Activated gamma-delta T cell (primary cell): ENCODE results near the gene MIA2.
"Not testable (repeated sequence)": the region's sequence is repeated elsewhere in the genome, so short reads cannot be mapped to it uniquely, and the experiment has no call there.

Experiments used
- DNase-seq: peaks from one replicate; lab custom pipeline; 2025; lab: John Stamatoyannopoulos, UW

Gene MIA2

GRCh38 chr14:39341126-39341525, 107.4 kb downstream of the MIA2 start:
- not testable (repeated sequence) for DNase-seq

DNA sequence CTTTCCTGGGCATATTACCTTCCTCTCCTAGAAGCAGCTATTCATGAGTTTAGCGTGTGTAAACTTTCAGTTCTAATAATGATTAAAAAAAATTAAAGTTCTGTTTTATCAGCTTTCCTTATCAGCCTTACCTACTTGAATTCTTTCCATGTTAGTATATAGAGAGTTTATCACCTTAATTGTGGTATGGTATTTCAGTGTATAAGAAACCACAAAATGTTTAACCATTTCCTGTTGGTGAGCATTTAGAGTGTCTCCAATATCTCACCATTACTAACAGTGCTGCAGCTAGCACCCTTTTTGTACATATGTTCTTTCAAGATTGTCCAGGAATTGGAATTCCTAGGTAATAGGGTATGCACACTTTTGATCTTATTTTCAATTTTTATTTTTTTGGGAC, 109.1 kb downstream of the MIA2 start:
- DNase-seq, result no peak

GRCh38 chr14:39343614-39344013, 109.9 kb downstream of the MIA2 start:
- no peak for DNase-seq

DNA sequence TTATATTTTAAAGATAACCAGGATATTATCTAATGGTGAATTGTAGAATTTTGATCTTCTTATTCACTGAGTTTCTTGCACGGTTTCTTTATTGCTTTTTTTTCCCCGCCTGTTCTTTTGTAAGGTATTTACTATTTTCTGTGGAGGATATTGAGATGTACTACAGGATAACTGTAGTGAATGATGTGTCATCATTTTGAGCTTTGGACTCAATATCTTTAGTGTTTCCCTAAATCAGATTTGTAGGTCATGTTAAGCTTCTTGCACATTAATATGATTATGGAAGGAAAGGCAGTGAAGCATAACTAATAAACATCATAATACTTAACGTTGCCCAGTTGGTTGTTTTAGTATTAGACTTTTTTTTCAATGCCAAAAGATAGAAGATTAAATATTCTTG, 117.2 kb downstream of the MIA2 start:
- DNase-seq, result no peak

- DNase-seq, result no peak
Observed at GRCh38 chr14:39351708-39352107, 118.0 kb downstream of the MIA2 start.

GRCh38 chr14:39359069-39359468, 125.4 kb downstream of the MIA2 start:
- DNase-seq, result not testable (repeated sequence)

- no peak for DNase-seq
Observed at GRCh38 chr14:39360316-39360715, 126.6 kb downstream of the MIA2 start.

DNA sequence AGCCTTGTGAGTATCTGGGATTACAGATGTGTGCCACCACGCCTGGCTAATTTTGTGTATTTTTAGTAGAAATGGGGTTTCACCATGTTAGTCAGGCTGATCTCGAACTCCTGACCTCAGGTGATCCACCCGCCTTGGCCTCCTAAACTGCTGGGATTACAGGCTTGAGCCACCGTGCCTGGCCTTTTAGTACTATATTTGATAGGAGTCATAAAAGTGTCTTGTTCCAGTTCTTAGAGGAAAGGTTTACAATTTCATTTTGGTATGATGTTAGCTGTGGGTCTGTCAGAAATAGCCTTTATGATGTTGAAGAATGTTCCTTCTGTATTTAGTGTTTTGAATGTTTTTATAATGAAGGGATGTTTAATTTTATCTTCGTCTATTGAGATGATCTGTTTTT, 127.8 kb downstream of the MIA2 start:
- DNase-seq, result not testable (repeated sequence)

DNA sequence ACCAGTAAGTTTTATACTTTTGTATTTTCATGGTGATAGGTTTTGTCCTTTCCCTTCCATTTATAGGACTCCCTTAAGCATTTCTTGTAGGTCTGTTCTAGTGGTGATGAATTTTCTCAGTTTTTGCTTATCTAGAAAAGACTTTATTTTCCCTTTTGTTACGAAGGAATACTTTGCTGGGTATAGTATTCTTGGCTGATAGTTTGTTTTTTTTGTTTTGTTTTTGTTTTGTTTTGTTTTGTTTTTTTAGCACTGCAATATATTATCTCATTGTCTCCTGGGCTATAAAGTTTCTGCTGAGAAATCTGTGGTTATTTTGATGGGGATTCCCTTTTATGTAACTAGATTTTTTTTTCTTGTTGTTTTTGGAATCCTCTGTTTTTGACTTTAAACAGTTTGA, 130.8 kb downstream of the MIA2 start:
- no peak for DNase-seq

DNA sequence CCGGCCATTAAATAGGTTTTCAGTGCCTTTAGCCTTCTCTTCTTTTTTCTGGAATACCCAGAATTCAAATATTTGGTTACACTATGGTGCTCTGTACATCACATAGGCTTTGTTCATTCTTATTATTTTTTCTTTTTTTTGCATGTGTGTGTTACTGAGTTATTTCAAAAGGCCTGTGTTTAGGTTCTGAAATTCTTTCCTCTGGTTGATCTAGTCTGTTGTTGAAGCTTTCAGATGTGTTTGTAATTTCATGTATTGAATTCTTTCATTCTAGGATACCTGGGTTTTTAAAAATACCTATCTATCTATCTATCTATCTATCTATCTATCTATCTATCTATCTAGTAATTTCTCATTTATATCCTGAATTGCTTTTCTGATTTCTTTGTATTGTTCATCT, 131.6 kb downstream of the MIA2 start:
- DNase-seq, result no peak

GRCh38 chr14:39366460-39367386, 133.0 kb downstream of the MIA2 start:
- DNase-seq, result no peak

DNA sequence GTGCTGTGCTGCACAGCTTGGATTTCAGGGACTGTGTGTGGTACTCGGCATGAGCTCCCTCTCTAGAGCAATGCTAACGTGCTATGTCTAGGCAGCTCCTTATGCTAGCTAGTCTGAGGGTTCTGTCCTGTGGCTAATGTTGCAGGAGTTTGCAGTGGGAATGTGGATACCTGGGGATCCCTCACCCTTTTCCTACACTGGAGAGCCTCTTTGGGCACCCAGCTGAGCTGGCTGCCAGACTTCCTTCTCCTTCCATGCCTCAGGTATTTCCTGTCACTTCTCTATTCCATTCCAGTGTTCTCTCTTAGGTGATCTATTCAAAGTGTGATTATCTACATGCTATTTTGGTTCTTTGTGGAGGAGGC, 133.7 kb downstream of the MIA2 start:
- DNase-seq, result no peak

- no peak for DNase-seq
Observed at GRCh38 chr14:39368261-39368959, 134.7 kb downstream of the MIA2 start.

DNA sequence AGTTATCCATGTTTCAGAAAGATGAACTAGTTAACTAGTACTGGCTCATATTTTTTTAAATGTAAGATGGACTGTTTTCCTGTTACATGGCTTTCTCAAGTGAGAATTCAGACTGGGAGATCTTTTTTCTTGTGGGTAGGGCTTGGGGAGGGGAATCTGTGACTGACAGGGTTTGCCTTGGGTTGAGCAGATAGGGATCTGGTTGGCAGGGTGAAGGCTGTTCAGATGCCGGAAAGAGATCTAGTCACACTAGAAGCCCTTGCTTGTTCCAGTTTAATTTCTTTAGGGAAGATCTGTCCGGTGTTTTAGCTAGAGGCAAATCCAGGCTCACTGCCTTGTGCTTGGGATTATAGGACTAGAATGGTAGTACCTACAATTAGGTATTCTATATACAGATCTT, 135.3 kb downstream of the MIA2 start:
- DNase-seq, result no peak

- DNase-seq, result no peak
Observed at GRCh38 chr14:39370415-39370814, 136.7 kb downstream of the MIA2 start.

GRCh38 chr14:39372656-39373055, 138.9 kb downstream of the MIA2 start:
- no peak for DNase-seq

- DNase-seq, result no peak
Observed at GRCh38 chr14:39374851-39375250, 141.1 kb downstream of the MIA2 start.

- no peak for DNase-seq
Observed at GRCh38 chr14:39376667-39377403, 143.1 kb downstream of the MIA2 start.

GRCh38 chr14:39381366-39381765, 147.7 kb downstream of the MIA2 start:
- DNase-seq, result no peak

DNA sequence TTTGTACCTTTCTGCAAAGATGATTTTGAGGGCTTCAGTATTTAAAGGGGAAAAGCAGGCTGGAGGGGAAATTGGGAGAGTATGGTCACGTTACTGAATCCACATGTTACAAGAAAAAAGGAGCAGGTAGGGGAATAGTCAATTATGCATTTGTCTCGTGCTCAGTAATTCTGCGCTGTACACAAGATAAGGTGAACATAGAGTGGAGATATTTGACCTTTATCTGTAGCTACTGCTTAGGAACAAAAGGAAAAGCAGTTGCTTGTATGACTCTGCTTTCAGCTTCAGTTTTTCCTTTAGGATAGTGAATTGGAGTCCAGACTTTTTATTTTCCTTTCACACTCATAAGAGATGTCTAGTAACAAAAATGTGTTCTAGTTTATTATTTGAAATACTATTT, 148.7 kb downstream of the MIA2 start:
- no peak for DNase-seq

GRCh38 chr14:39383026-39383660, 149.4 kb downstream of the MIA2 start:
- no peak for DNase-seq

DNA sequence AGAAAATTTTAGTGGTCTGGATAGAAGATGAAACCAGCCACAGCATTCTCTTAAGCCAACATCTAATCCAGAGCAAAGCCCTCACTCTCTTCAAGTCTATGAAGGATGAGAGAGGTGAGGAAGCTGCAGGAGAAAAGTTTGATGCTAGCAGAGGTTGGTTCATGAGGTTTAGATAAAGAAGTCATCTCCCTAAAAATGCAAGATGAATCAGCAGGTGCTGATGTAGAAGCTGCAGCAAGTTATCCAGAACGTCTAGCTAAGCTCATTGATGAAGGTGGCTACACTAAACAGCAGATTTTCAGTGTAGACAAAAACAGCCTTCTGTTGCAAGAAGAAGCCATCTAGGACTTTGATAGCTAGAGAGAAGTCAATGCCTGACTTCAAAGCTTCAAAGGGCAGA, 150.0 kb downstream of the MIA2 start:
- DNase-seq, result no peak
